RWPE1 (cell line): ENCODE data around the gene UBE3B.

Experiments
- CTCF ChIA-PET: fragments of 350-600 bp; sonication (Branson Sonifier 250); formaldehyde crosslinking; extraction: SDS; loops from one replicate; lab custom pipeline; 2021; lab: Yijun Ruan, JAX
- POLR2A ChIA-PET: fragments of 400-600 bp; formaldehyde crosslinking; extraction: SDS; loops from one replicate; lab custom pipeline; 2020; ENCODE audit warnings: antibody characterized with exemption; ENCODE audit not compliant: low non-redundant PET; lab: Yijun Ruan, JAX
- DNase-seq: peaks from one replicate; pipeline ENCODE4 v3.0.0; 2012; ENCODE audit warnings: low spot score
- H3K27ac ChIP-seq: fragments of 450-650 bp; 2 replicates; pipeline ENCODE4 v1.5.1; 2017
- TF ChIP-seq, protein P1 (sequence below): fragments of 450-650 bp; conservative IDR thresholded peaks from 2 replicates; pipeline ENCODE4 v1.5.1; 2017; ENCODE audit warnings: low read depth, mild to moderate bottlenecking

Gene UBE3B

DNA sequence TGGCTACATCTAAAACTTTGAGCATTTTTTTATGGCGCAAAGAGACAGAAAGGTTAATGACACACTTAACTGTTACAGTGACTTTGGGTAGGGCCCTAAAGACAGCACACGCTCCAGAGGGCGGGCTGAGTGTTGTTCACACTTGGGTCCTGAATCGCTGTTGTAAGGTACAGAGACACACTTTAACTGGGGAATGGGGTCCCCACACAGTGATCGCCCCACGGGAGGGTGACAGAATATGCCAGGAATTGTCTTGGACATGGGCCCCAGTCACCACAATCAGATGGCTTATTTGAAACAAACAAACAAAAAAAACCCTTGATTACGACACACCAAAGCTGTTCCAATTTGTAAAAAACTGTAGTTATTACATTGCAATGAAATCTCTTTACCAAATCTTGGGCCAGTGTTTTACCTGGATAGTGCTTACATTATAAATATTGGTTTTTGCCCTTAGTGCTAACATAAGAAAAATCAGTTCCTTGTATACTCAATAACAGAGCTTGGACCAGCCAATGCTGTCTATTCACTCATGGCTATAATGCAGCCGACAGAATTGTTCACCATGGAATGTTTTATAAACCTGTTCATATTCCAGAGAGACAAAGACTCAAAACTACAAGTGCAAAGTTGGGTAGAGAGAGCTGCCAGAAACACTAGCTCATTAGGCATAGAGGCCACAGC lies 28.6 kb upstream of the UBE3B start:
- CTCF ChIA-PET = interaction anchor here (0.6 to 0.9 kb wide), 3 partner anchors 21 to 1100 kb away, joined by 4 read pairs; no protein-coding TSS in a partner anchor
- H3K27ac ChIP-seq = no peak overlapping the region
- DNase-seq = no peak
- TF ChIP-seq, protein P1, sequence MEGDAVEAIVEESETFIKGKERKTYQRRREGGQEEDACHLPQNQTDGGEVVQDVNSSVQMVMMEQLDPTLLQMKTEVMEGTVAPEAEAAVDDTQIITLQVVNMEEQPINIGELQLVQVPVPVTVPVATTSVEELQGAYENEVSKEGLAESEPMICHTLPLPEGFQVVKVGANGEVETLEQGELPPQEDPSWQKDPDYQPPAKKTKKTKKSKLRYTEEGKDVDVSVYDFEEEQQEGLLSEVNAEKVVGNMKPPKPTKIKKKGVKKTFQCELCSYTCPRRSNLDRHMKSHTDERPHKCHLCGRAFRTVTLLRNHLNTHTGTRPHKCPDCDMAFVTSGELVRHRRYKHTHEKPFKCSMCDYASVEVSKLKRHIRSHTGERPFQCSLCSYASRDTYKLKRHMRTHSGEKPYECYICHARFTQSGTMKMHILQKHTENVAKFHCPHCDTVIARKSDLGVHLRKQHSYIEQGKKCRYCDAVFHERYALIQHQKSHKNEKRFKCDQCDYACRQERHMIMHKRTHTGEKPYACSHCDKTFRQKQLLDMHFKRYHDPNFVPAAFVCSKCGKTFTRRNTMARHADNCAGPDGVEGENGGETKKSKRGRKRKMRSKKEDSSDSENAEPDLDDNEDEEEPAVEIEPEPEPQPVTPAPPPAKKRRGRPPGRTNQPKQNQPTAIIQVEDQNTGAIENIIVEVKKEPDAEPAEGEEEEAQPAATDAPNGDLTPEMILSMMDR = no peak
- POLR2A ChIA-PET = no interaction called here

DNA sequence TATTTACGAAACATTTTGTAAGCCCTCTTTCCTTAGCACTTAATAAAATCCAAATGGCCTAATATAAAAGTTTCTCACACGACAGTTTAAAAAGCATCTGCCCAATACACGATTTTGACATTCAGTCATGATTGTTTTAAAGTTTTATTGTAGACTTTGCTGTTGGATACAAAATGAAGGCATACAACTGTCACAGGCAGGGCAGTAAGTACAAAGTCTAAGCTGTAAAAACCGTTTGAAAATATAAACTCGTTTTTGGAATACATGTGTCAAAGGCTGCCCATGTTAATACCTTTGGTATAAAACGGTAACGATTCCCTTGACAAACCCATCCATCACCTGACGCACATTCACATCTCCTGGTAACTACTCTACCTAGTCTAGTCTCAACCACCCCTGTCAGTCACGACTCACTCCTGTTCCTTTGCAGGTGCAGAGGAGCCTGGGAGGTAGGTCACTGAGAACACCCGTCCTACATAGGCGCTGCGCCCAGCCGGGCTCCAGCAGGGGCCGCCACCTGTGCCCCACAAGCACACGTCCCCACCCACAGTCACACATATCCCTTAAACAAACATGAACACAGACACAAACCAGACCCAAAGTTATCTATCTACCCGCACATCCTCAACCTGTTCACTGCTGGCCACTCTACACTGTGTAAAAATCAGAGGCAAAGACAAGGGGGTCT lies 27.4 kb upstream of the UBE3B start:
- TF ChIP-seq, protein P1 = no peak
- POLR2A ChIA-PET = no interaction called here
- no peak for DNase-seq
- no peak overlapping the region for H3K27ac ChIP-seq
- CTCF ChIA-PET = interaction anchor here (0.8 to 1.2 kb wide), 3 partner anchors 17 to 56 kb away, joined by 3 to 4 read pairs (median 4); no protein-coding TSS in a partner anchor

DNA sequence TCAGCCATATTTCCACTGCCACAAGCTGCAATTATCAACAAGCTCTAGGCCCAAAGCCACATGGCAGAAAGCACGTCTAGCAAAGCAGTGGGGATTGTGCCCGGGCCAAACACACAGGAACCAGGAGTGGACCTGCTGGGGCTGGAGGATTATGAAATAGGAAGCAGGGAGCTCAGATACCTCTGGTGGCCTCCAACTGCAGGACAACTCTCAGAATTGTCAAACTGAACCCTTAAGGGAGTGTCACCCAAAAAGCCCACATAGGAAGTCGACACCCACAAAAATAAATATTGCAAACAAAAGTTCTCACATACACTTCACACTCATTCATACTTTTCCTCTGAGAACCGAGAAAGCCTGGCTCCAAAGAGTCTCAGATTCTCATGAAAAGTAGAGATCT lies 26.5 kb upstream of the UBE3B start:
- POLR2A ChIA-PET = no interaction called here

DNA sequence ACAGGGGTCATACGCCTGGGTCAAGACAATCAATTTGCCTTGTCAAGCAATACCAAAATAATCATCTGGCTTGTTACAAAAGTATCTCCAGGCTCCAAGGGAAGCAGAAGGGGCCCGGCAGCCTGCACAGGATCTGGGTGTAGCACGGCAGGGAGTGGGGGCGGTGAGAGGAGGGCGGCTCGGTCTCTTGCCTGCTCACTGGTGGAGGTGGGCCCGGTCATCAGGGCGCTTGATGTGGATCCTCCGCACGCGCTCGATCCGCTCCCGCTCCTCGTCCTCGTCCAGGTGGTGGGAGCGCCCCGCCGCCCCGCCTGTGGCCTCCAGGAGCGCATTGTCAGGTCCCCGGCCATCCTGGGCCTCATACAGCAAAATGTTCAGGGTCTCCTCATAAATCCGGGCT lies 26.0 kb upstream of the UBE3B start:
- POLR2A ChIA-PET = no interaction called here
- no peak for DNase-seq
- no peak overlapping the region for H3K27ac ChIP-seq
- CTCF ChIA-PET = no interaction called here
- TF ChIP-seq, protein P1 = no peak

More for the DNA sequence above, 26.5 kb upstream of the UBE3B start:
- DNase-seq = no peak
- H3K27ac ChIP-seq = no peak overlapping the region
- CTCF ChIA-PET = interaction anchor here (0.7 to 1.2 kb wide), 2 partner anchors 18 to 57 kb away, joined by 3 read pairs; no protein-coding TSS in a partner anchor
- TF ChIP-seq, protein P1 = no peak

DNA sequence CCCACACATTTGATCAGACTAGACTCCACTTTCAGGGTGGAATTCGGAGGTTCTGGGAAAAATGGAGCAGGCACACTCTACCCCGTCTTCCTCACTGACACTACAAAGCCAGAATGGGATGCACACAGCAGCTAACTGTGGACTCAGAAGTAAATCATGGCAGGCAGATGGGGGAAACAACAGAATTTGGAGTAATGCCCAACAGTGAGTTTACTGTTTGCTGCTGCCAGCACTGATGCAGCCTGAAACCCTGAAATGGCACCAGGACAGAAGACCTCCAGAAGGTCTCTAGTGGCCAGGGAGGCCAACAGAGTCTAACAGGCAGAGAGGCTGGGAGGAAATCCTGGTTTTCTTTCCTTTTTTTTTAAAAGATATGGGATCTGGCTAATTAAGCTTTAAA lies 24.9 kb upstream of the UBE3B start:
- ChIA-PET POLR2A (interaction anchor here (0.6 kb wide), 1 partner anchor 25 kb away, joined by 4 read pairs; the partner anchor contains the start of genes KCTD10 and UBE3B), CTCF (interaction anchor here (0.5 to 1.7 kb wide), 2 partner anchors 24 to 77 kb away, joined by 3 to 4 read pairs; no protein-coding TSS in a partner anchor)
- no peak for DNase-seq

DNA sequence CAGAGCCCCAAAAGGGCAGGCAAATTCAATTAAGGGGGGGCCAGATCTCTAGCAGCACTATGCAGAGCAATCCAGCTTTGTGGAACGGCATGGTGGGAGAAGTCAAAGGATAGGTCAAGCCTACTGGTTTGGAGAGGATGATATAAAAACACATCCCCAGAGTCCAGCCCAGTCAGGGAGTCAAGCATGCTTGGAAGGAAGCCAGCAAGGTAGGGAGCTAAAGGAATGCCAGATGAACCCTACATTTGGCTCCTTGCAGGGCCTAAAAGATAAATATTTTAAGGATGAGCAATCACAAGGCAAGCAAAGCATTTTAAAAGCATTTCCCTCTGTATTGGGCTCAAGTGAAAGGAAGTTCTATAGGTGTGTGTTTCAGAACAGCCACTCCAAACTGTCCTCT lies 21.7 kb upstream of the UBE3B start:
- CTCF ChIA-PET = interaction anchor here (0.7 to 1.4 kb wide), 2 partner anchors 27 to 566 kb away, joined by 3 to 4 read pairs; no protein-coding TSS in a partner anchor
- no peak for DNase-seq
- TF ChIP-seq, protein P1 = no peak
- H3K27ac ChIP-seq = no peak overlapping the region
- POLR2A ChIA-PET = no interaction called here

More for the DNA sequence above, 24.9 kb upstream of the UBE3B start:
- TF ChIP-seq, protein P1 = no peak
- no peak overlapping the region for H3K27ac ChIP-seq
